ENCODE results near the gene WDCP. TPM values are rescaled to one million over a fixed set of nuclear protein-coding genes. Genes with fewer than 3 reads are reported as not detected.
"Not testable (repeated sequence)": the region's sequence is repeated elsewhere in the genome, so short reads cannot be mapped to it uniquely, and the experiment has no call there.

Gene WDCP
- total RNA-seq, 3 donors from 2014 or later: 22.5 to 26.9 (median 25.5) TPM

DNA sequence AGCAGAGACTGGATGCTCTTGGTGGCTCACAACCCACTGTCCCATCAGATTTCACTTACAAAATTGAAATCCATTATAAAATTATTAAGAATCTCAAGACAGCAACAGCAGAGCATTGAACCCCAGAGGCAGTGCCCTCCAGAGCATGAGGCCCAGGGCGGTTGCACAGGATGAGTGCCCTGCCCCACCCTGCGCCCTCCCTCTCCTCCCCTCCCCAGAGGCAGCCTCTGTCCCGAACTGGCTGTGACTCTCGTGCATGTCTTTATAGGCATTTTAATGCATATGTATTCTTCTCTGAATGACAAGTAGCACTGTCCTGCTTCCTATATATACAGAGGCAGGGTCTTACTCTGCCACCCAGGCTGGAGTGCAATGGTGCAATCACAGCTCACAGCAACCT lies 26.9 kb downstream of the WDCP start:
- no peak for ATAC-seq

DNA sequence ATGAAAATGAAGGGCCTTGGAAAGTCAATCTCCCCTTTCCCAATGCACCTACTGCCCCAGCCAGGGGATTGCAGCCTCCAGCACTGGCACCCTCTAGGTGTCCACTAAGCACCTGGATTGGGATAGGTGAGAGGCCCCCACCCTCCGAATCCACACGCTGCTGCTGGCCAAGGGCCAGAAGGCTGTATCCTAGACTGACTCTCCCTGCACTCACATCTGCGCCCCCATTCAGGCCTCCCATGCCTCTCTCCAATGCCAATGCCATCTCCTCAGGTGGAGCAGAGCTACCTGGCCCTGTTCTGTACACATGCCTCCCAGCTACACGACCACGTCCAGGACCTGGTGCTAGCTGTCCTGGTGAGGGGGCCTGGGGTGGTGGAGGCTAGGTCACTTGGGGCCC lies 27.5 kb downstream of the WDCP start:
- peaks cover 11% of the 10 kb centered on the region for H3K36me3 Mint-ChIP-seq (ENCODE audit: insufficient read depth)
- peak in 1 of 2 donors; percentile 20 for ATAC-seq

More for the DNA sequence above, 26.9 kb downstream of the WDCP start:
- Mint-ChIP-seq H3K9me3 (no peaks in the 10 kb centered on the region), H3K27me3 (ENCODE audit: low read depth) (no peaks in the 10 kb centered on the region), H3K4me3 (no peak overlapping the region), H3K36me3 (ENCODE audit: insufficient read depth) (peaks cover 11% of the 10 kb centered on the region), H3K4me1 (ENCODE audit: low read depth) (no peaks in the 10 kb centered on the region)
- DNase-seq: no peak

DNA sequence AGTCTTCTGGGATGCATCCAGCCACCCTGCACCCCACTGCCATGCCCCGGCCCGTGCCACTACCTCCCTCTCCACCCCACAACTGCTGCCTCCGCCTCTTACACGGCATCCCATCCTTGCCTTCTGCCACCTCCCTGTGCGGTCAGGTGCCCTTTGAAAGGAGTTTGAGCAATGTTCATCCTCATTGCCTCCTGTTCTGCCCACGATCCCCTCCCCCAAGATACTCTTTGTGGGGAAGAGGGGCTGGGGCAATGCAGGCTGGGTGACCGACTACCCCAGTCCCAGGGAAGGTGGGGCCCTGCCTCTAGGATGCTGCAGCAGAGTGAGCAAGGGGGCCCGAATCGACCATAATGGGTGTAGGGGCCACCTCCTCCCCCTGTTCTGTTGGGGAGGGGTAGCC lies 28.9 kb downstream of the WDCP start:
- no peak overlapping the region for H3K4me3 Mint-ChIP-seq
- H3K36me3 Mint-ChIP-seq (ENCODE audit: insufficient read depth): peaks cover 6% of the 10 kb centered on the region
- no peaks in the 10 kb centered on the region for H3K9me3 Mint-ChIP-seq
- no peak for ATAC-seq
- H3K27me3 Mint-ChIP-seq (ENCODE audit: low read depth): peaks cover 8% of the 10 kb centered on the region
- no peaks in the 10 kb centered on the region for H3K4me1 Mint-ChIP-seq (ENCODE audit: low read depth)
- DNase-seq: no peak

More for the DNA sequence above, 27.5 kb downstream of the WDCP start:
- H3K4me1 Mint-ChIP-seq (ENCODE audit: low read depth): no peaks in the 10 kb centered on the region
- no peaks in the 10 kb centered on the region for H3K9me3 Mint-ChIP-seq
- no peak for DNase-seq
- H3K4me3 Mint-ChIP-seq: no peak overlapping the region
- no peaks in the 10 kb centered on the region for H3K27me3 Mint-ChIP-seq (ENCODE audit: low read depth)

GRCh38 chr2:24017711-24018110 lies 29.5 kb downstream of the WDCP start:
- DNase-seq (no peak), ATAC-seq (no peak)
- Mint-ChIP-seq H3K36me3 (ENCODE audit: insufficient read depth) (peaks cover 1% of the 10 kb centered on the region), H3K27me3 (ENCODE audit: low read depth) (peaks cover 8% of the 10 kb centered on the region), H3K4me3 (no peak overlapping the region), H3K4me1 (ENCODE audit: low read depth) (no peaks in the 10 kb centered on the region), H3K9me3 (no peaks in the 10 kb centered on the region)

DNA sequence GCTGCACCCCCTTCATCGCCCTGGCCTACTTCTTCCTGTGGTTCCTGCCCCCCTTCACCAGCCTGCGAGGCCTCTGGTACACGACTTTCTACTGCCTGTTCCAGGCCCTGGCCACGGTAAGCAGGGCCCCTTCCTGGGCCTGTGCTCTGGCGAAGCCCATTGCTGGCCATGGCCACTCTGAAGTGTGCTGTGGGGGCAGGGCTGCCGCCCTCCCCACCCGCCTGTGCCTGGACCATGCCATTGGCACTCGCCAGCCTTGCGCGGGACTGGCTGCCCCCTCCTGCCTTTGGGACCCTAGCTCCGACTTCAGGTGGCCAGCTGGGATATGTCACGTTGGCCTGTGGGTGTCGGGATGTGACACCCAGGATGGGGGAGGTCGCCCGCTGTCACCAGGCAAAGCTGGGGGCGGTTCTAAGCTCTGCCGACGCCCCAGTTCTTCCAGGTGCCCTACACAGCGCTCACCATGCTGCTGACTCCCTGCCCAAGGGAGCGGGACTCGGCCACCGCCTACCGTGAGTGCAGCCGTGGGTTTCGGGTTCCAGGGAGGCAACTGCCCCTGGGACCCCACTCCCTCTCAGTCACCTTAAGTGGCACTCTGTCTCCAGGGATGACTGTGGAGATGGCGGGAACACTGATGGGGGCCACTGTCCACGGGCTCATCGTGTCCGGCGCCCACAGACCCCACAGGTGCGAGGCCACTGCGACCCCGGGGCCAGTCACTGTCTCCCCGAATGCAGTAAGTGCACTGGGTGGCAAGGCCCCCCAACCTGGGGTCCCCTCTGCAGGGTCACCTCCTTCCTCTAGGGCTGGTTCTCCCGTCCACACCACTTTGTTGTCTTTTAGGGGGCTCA lies 30.1 kb downstream of the WDCP start:
- ATAC-seq (no peak), DNase-seq (no peak)
- no peaks in the 10 kb centered on the region for H3K36me3 Mint-ChIP-seq (ENCODE audit: insufficient read depth)
- H3K9me3 Mint-ChIP-seq: no peaks in the 10 kb centered on the region
- H3K4me1 Mint-ChIP-seq (ENCODE audit: low read depth): no peaks in the 10 kb centered on the region
- H3K27me3 Mint-ChIP-seq (ENCODE audit: low read depth): peaks cover 14% of the 10 kb centered on the region
- H3K4me3 Mint-ChIP-seq: no peak overlapping the region

DNA sequence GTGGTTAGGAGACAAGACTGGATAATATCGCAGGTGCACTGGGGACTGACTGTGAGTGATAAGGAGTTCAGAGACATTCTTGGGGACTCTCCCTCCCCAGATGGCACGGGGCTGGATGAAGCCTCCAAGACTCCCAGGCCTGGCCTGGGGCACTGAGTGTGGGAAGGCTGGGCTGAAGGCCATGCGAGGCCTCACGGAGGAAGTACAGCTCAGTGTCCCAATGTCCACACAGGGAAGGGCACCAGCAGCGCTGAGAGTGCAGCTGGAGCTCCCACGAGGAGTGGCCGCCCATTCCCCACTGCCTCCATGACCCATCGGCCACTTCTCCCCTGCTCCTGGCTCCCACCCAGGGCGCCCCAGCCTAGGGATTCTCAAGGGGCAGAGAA lies 30.8 kb downstream of the WDCP start:
- H3K9me3 Mint-ChIP-seq: no peaks in the 10 kb centered on the region
- DNase-seq (no peak), ATAC-seq (no peak)
- H3K36me3 Mint-ChIP-seq (ENCODE audit: insufficient read depth): peaks cover 1% of the 10 kb centered on the region
- no peak overlapping the region for H3K4me3 Mint-ChIP-seq
- peaks cover 20% of the 10 kb centered on the region for H3K27me3 Mint-ChIP-seq (ENCODE audit: low read depth)
- peaks cover 1% of the 10 kb centered on the region for H3K4me1 Mint-ChIP-seq (ENCODE audit: low read depth)

GRCh38 chr2:24015562-24016375 lies 31.4 kb downstream of the WDCP start:
- H3K4me1 Mint-ChIP-seq (ENCODE audit: low read depth): peaks cover 4% of the 10 kb centered on the region
- no peak for ATAC-seq
- H3K27me3 Mint-ChIP-seq (ENCODE audit: low read depth): peaks cover 26% of the 10 kb centered on the region
- H3K36me3 Mint-ChIP-seq (ENCODE audit: insufficient read depth): peaks cover 1% of the 10 kb centered on the region
- DNase-seq: no peak
- no peaks in the 10 kb centered on the region for H3K9me3 Mint-ChIP-seq
- no peak overlapping the region for H3K4me3 Mint-ChIP-seq

GRCh38 chr2:24014902-24015301 lies 32.3 kb downstream of the WDCP start:
- H3K27me3 Mint-ChIP-seq (ENCODE audit: low read depth): peaks cover 27% of the 10 kb centered on the region
- not testable (repeated sequence) for H3K4me1 Mint-ChIP-seq (ENCODE audit: low read depth); ATAC-seq; DNase-seq; H3K36me3 Mint-ChIP-seq (ENCODE audit: insufficient read depth); H3K9me3 Mint-ChIP-seq; H3K4me3 Mint-ChIP-seq

DNA sequence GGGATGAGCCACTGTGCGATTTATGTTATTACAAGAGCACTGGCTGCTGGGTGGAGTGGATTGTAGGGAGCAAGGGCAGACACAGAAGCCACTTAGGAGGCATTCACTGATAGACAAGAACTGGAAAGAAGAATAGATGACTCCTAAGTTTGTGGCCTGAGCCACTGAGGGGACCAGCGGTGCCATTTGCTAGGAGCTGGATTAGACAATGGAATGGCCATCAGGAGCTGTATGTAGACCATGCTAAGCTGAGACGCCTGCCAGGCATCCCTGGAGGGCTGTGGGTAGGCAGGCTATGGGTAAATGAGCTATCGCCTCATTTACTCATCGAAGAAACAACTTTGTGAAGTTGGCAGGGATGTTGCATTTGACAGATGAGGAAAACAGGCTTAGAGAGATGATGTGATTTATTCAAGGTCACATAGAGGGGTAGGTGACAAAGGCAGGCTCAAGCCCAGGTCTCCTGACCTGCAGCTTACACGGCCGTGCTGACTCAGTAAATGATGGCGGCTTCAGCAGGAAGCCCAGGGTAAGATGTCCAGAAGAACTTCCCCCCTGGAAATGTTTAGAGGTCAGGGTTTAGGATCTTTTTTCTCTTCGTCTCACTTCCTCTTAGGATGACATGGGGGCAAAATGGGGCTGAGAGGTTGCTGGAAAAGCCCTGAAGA lies 34.5 kb downstream of the WDCP start:
- H3K4me1 Mint-ChIP-seq (ENCODE audit: low read depth): peaks cover 4% of the 10 kb centered on the region
- ATAC-seq: no peak

GRCh38 chr2:24011250-24012104 lies 35.7 kb downstream of the WDCP start:
- ATAC-seq (no peak), DNase-seq (no peak)
- Mint-ChIP-seq H3K36me3 (ENCODE audit: insufficient read depth) (peaks cover 1% of the 10 kb centered on the region), H3K9me3 (no peaks in the 10 kb centered on the region), H3K4me3 (no peak overlapping the region), H3K27me3 (ENCODE audit: low read depth) (peaks cover 41% of the 10 kb centered on the region), H3K4me1 (ENCODE audit: low read depth) (peaks cover 4% of the 10 kb centered on the region)

More for the DNA sequence above, 34.5 kb downstream of the WDCP start:
- no peak overlapping the region for H3K4me3 Mint-ChIP-seq
- no peak for DNase-seq
- peaks cover 1% of the 10 kb centered on the region for H3K36me3 Mint-ChIP-seq (ENCODE audit: insufficient read depth)
- no peaks in the 10 kb centered on the region for H3K9me3 Mint-ChIP-seq
- H3K27me3 Mint-ChIP-seq (ENCODE audit: low read depth): peaks cover 41% of the 10 kb centered on the region

DNA sequence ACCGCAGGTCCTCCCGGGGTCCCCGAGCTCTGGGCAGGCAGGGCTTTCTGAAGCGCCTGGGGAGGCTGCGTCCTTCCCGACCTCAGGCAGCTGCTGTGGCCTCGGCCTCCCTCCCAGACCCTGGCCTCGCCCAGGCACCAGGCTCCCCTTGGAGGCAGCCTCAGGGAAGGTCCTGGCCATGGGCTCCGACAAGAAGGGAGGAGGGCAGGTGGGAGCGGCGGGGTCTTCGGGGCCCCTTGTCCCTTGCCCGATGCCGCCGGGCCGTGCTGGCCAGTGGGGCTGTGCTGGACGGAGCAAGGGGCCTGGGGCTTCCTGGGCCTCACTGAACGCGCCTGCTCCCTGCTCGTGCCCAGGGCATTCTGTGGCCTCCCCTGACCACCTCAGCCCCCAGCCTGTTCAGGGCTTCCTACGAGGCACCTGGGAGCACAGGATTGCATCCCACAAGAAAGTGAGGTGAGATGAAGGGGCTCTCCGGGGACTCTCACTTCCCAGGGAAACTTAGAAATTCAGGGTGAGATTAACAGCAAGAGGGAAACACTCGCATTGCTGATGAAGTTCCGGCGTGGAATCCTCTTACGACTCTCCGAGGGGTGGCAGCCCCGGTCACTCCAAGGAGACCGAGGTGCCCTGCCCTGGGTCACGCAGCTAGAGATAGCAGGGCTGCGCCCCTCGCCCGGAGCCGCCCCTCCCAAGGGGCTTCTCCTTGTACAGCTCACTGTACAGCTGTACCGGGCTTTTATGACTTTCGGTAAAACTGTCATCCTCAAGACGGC lies 36.5 kb downstream of the WDCP start:
- peaks cover 4% of the 10 kb centered on the region for H3K4me1 Mint-ChIP-seq (ENCODE audit: low read depth)
- no peak for ATAC-seq
- no peak for DNase-seq
- H3K9me3 Mint-ChIP-seq: no peaks in the 10 kb centered on the region
- peaks cover 1% of the 10 kb centered on the region for H3K36me3 Mint-ChIP-seq (ENCODE audit: insufficient read depth)
- H3K4me3 Mint-ChIP-seq: no peak overlapping the region
- H3K27me3 Mint-ChIP-seq (ENCODE audit: low read depth): peaks cover 41% of the 10 kb centered on the region

DNA sequence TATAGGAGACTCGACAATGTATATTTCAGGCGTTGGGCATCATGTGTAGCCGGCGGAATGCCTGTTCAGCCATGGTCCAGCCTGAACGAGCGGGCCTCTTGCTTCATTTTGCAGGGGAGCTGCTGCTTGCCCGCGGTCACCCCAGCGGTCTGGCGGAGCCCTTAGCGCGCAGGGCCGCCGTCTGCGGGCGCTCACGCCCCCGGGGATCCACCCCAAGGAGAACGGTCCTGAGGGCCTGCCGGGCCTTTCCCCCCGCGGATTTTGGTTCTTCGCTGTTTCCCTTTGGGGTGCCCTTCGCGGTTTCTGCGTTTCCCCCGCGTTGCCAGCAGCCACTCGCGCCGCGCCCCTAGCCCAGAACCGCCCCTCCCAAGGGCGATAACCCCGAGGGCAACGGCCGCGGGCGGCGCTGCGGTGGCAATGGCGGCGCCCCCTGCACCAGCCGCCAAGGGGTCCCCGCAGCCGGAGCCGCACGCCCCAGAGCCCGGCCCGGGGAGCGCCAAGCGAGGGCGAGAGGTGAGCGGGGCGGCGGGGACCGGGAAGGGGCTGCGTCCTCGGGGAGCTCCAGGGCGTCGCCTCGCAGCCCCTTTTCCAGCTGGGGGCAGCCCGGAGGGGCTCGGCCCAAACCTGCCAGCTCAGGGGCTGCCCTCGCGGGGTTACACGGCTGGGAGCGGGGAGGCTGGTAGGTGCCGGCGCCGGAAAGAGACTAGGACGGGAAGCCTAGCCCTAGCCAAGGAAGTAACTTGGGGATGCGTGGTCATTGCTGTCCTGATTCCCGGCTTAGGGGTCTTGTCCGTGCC lies 37.3 kb downstream of the WDCP start, which contains the start of gene MFSD2B:
TSS of gene MFSD2B (plus strand) at position 406 of the 797 bp plus-strand sequence. CDS start at position 418, 12 bp downstream.
- Mint-ChIP-seq H3K4me1 (ENCODE audit: low read depth) (peaks cover 4% of the 10 kb centered on the region), H3K9me3 (no peaks in the 10 kb centered on the region), H3K4me3 (no peak within 1 kb of the TSS), H3K27me3 (ENCODE audit: low read depth) (peaks cover 41% of the 10 kb centered on the region), H3K36me3 (ENCODE audit: insufficient read depth) (peaks cover 1% of the 10 kb centered on the region)
- ATAC-seq (peak; percentile 45 to 56), DNase-seq (no peak)

Measured in activated T-cell treated with anti-CD3 and anti-CD28 coated beads, Interleukin-2, amount 50 U/mL, for 4 hours (primary cell).